Stomach (tissue), 4 donors: ENCODE results near the gene RPUSD4.

Source experiments
- CTCF ChIP-seq, 7 experiments: fragments of 450-650 bp in 4 of 7; fragments of 200-600 bp in 3 of 7; sonication (generic) in 3 of 7; IDR thresholded peaks; one replicate each; pipeline ENCODE4 v1.5.1; 2016 to 2019; ENCODE audit warnings: antibody characterized with exemption in 7 of 7, control low read depth in 2 of 7, mild to moderate bottlenecking in 1 of 7
- POLR2A ChIP-seq, 4 donors: fragments of 450-650 bp; IDR thresholded peaks; one replicate each; pipeline ENCODE4 v1.6.1; 2016; ENCODE audit warnings: antibody characterized with exemption in 4 of 4, control low read depth in 2 of 4, mild to moderate bottlenecking in 1 of 4, moderate library complexity in 1 of 4
- POLR2AphosphoS5 ChIP-seq, 3 donors: sonication (generic); formaldehyde crosslinking; IDR thresholded peaks; one replicate each; pipeline ENCODE4 v1.6.1; 2016; ENCODE audit warnings: antibody characterized with exemption in 3 of 3

GRCh38 chr11:126212089-126212660 is 725 bp upstream of the RPUSD4 start:
- TF ChIP-seq CTCF (IDR thresholded peaks at IDR 0.05) (no peak), POLR2A (IDR thresholded peaks at IDR 0.05) (no peak), POLR2AphosphoS5 (IDR thresholded peaks at IDR 0.05) (no peak)
